Measurements from ENCODE around the gene USP34. TPM values are rescaled to one million over a fixed set of nuclear protein-coding genes. Genes with fewer than 3 reads are reported as not detected.

Gene USP34
- total RNA-seq, 2 experiments from 2014 or later: 59.4 to 64.2 TPM

- Mint-ChIP-seq H3K36me3 (peaks cover 9% of the 10 kb centered on the region), H3K27me3 (no peaks in the 10 kb centered on the region), H3K27ac (no peak overlapping the region), H3K4me1 (peaks cover 3% of the 10 kb centered on the region), H3K9me3 (no peaks in the 10 kb centered on the region), H3K4me3 (no peak overlapping the region)
- no peak for DNase-seq
Measured at GRCh38 chr2:61249521-61250071, 221.3 kb downstream of the USP34 start.

- Mint-ChIP-seq H3K27ac (no peak overlapping the region), H3K27me3 (no peaks in the 10 kb centered on the region), H3K4me1 (no peaks in the 10 kb centered on the region), H3K36me3 (peaks cover 11% of the 10 kb centered on the region), H3K4me3 (no peak overlapping the region), H3K9me3 (no peaks in the 10 kb centered on the region)
- DNase-seq: no peak
Measured at GRCh38 chr2:61247204-61247812, 223.6 kb downstream of the USP34 start.

- H3K4me3 Mint-ChIP-seq: no peak overlapping the region
- H3K4me1 Mint-ChIP-seq: no peaks in the 10 kb centered on the region
- H3K9me3 Mint-ChIP-seq: no peaks in the 10 kb centered on the region
- DNase-seq: no peak
- no peaks in the 10 kb centered on the region for H3K27me3 Mint-ChIP-seq
- H3K27ac Mint-ChIP-seq: no peak overlapping the region
- H3K36me3 Mint-ChIP-seq: peaks cover 19% of the 10 kb centered on the region
Measured at GRCh38 chr2:61244694-61245093, 226.2 kb downstream of the USP34 start.

- no peak overlapping the region for H3K27ac Mint-ChIP-seq
- no peaks in the 10 kb centered on the region for H3K27me3 Mint-ChIP-seq
- DNase-seq: no peak
- H3K36me3 Mint-ChIP-seq: peaks cover 16% of the 10 kb centered on the region
- peaks cover 11% of the 10 kb centered on the region for H3K4me1 Mint-ChIP-seq
- no peak overlapping the region for H3K4me3 Mint-ChIP-seq
- no peaks in the 10 kb centered on the region for H3K9me3 Mint-ChIP-seq
Measured at GRCh38 chr2:61241266-61241665, 229.6 kb downstream of the USP34 start.

GRCh38 chr2:61238219-61239012, 232.5 kb downstream of the USP34 start:
- H3K9me3 Mint-ChIP-seq: no peaks in the 10 kb centered on the region
- H3K4me3 Mint-ChIP-seq: no peak overlapping the region
- H3K4me1 Mint-ChIP-seq: peaks cover 11% of the 10 kb centered on the region
- H3K27me3 Mint-ChIP-seq: no peaks in the 10 kb centered on the region
- DNase-seq: no peak
- peaks cover 17% of the 10 kb centered on the region for H3K36me3 Mint-ChIP-seq
- H3K27ac Mint-ChIP-seq: peak overlapping the region; percentile 44

GRCh38 chr2:61235716-61236115, 235.2 kb downstream of the USP34 start:
- Mint-ChIP-seq H3K4me1 (peaks cover 11% of the 10 kb centered on the region), H3K27ac (no peak overlapping the region), H3K9me3 (no peaks in the 10 kb centered on the region), H3K4me3 (no peak overlapping the region), H3K27me3 (no peaks in the 10 kb centered on the region), H3K36me3 (peaks cover 12% of the 10 kb centered on the region)
- DNase-seq: no peak

- DNase-seq: no peak
- Mint-ChIP-seq H3K27me3 (no peaks in the 10 kb centered on the region), H3K4me3 (no peak overlapping the region), H3K9me3 (no peaks in the 10 kb centered on the region), H3K36me3 (peaks cover 15% of the 10 kb centered on the region), H3K27ac (no peak overlapping the region), H3K4me1 (peaks cover 4% of the 10 kb centered on the region)
Measured at GRCh38 chr2:61233581-61233980, 237.3 kb downstream of the USP34 start.

- H3K36me3 Mint-ChIP-seq: peaks cover 18% of the 10 kb centered on the region
- no peak for DNase-seq
- H3K27ac Mint-ChIP-seq: no peak overlapping the region
- H3K4me3 Mint-ChIP-seq: no peak overlapping the region
- H3K27me3 Mint-ChIP-seq: no peaks in the 10 kb centered on the region
- no peaks in the 10 kb centered on the region for H3K4me1 Mint-ChIP-seq
- no peaks in the 10 kb centered on the region for H3K9me3 Mint-ChIP-seq
Measured at GRCh38 chr2:61229936-61230335, 241.0 kb downstream of the USP34 start.

- Mint-ChIP-seq H3K36me3 (peaks cover 37% of the 10 kb centered on the region), H3K9me3 (no peaks in the 10 kb centered on the region), H3K4me3 (no peak overlapping the region), H3K4me1 (peaks cover 3% of the 10 kb centered on the region), H3K27ac (no peak overlapping the region), H3K27me3 (no peaks in the 10 kb centered on the region)
- no peak for DNase-seq
Measured at GRCh38 chr2:61222567-61222966, 248.3 kb downstream of the USP34 start.

- peaks cover 3% of the 10 kb centered on the region for H3K4me1 Mint-ChIP-seq
- no peaks in the 10 kb centered on the region for H3K27me3 Mint-ChIP-seq
- peaks cover 35% of the 10 kb centered on the region for H3K36me3 Mint-ChIP-seq
- H3K27ac Mint-ChIP-seq: no peak overlapping the region
- H3K4me3 Mint-ChIP-seq: no peak overlapping the region
- no peak for DNase-seq
- H3K9me3 Mint-ChIP-seq: no peaks in the 10 kb centered on the region
Measured at GRCh38 chr2:61221819-61222218, 249.1 kb downstream of the USP34 start.

GRCh38 chr2:61220768-61221167, 250.1 kb downstream of the USP34 start:
- no peak for DNase-seq
- no peak overlapping the region for H3K4me3 Mint-ChIP-seq
- H3K4me1 Mint-ChIP-seq: peaks cover 3% of the 10 kb centered on the region
- peaks cover 36% of the 10 kb centered on the region for H3K36me3 Mint-ChIP-seq
- no peaks in the 10 kb centered on the region for H3K27me3 Mint-ChIP-seq
- no peaks in the 10 kb centered on the region for H3K9me3 Mint-ChIP-seq
- peak overlapping the region; percentile 42 for H3K27ac Mint-ChIP-seq

- peaks cover 30% of the 10 kb centered on the region for H3K36me3 Mint-ChIP-seq
- no peak overlapping the region for H3K27ac Mint-ChIP-seq
Measured at GRCh38 chr2:61218817-61219170, 252.1 kb downstream of the USP34 start.

GRCh38 chr2:61218076-61218816, 252.6 kb downstream of the USP34 start:
- H3K9me3 Mint-ChIP-seq: no peaks in the 10 kb centered on the region
- no peaks in the 10 kb centered on the region for H3K27me3 Mint-ChIP-seq
- peaks cover 3% of the 10 kb centered on the region for H3K4me1 Mint-ChIP-seq
- no peak for DNase-seq
- H3K4me3 Mint-ChIP-seq: no peak overlapping the region
- H3K27ac Mint-ChIP-seq: no peak overlapping the region
- H3K36me3 Mint-ChIP-seq: peaks cover 30% of the 10 kb centered on the region

More at GRCh38 chr2:61218817-61219170, 252.1 kb downstream of the USP34 start:
- peaks cover 3% of the 10 kb centered on the region for H3K4me1 Mint-ChIP-seq
- H3K4me3 Mint-ChIP-seq: no peak overlapping the region
- H3K27me3 Mint-ChIP-seq: no peaks in the 10 kb centered on the region
- no peak for DNase-seq
- H3K9me3 Mint-ChIP-seq: no peaks in the 10 kb centered on the region

GRCh38 chr2:61214171-61214570, 256.7 kb downstream of the USP34 start:
- peaks cover 2% of the 10 kb centered on the region for H3K4me1 Mint-ChIP-seq
- DNase-seq: no peak
- peaks cover 18% of the 10 kb centered on the region for H3K36me3 Mint-ChIP-seq
- H3K27ac Mint-ChIP-seq: no peak overlapping the region
- H3K27me3 Mint-ChIP-seq: no peaks in the 10 kb centered on the region
- no peaks in the 10 kb centered on the region for H3K9me3 Mint-ChIP-seq
- no peak overlapping the region for H3K4me3 Mint-ChIP-seq

- H3K36me3 Mint-ChIP-seq: peaks cover 11% of the 10 kb centered on the region
- peaks cover 3% of the 10 kb centered on the region for H3K4me1 Mint-ChIP-seq
- H3K4me3 Mint-ChIP-seq: no peak overlapping the region
- no peaks in the 10 kb centered on the region for H3K9me3 Mint-ChIP-seq
- no peak for DNase-seq
- no peaks in the 10 kb centered on the region for H3K27me3 Mint-ChIP-seq
- H3K27ac Mint-ChIP-seq: no peak overlapping the region
Measured at GRCh38 chr2:61210332-61210981, 260.4 kb downstream of the USP34 start.

All from activated naive CD8-positive, alpha-beta T cell treated with anti-CD3 and anti-CD28 coated beads for 36 hours (primary cell).